Endodermal cell (in vitro differentiated cells): ENCODE measurements around the gene PDF. TPM values are rescaled to one million over a fixed set of nuclear protein-coding genes. Genes with fewer than 3 reads are reported as not detected.

ENCODE experiments used
- DNase-seq: peaks from one replicate; pipeline ENCODE4 v3.0.0-alpha.2; 2017
- H3K27ac ChIP-seq: 2 replicates; pipeline ENCODE4 v1.5.1; 2013; ENCODE audit warnings: mild to moderate bottlenecking, low read depth, low read length, moderate library complexity
- H3K27me3 ChIP-seq: 2 replicates; pipeline ENCODE4 v1.6.1; 2013; ENCODE audit warnings: mild to moderate bottlenecking, low read length, moderate library complexity; ENCODE audit not compliant: insufficient read depth, control insufficient read depth, poor library complexity, severe bottlenecking
- H3K36me3 ChIP-seq: 2 replicates; pipeline ENCODE4 v1.7.0; 2013; ENCODE audit warnings: mild to moderate bottlenecking, low read length, moderate library complexity; ENCODE audit not compliant: control insufficient read depth, insufficient read depth
- H3K4me1 ChIP-seq: one replicate; pipeline ENCODE4 v1.7.0; 2013; ENCODE audit warnings: low read length; ENCODE audit not compliant: control insufficient read depth, insufficient read depth
- H3K4me3 ChIP-seq: 2 replicates; pipeline ENCODE4 v1.5.1; 2013; ENCODE audit warnings: mild to moderate bottlenecking, low read length, moderate library complexity
- H3K9ac ChIP-seq: 2 replicates; pipeline ENCODE4 v1.6.1; 2013; ENCODE audit warnings: mild to moderate bottlenecking, low read length, moderate library complexity; ENCODE audit not compliant: poor library complexity, severe bottlenecking; ENCODE audit errors: extremely low read depth
- H3K9me3 ChIP-seq: 2 replicates; pipeline ENCODE4 v1.6.1; 2013; ENCODE audit warnings: mild to moderate bottlenecking, low read length, moderate library complexity; ENCODE audit not compliant: control insufficient read depth
- H3K27ac Mint-ChIP-seq: 2 replicates; pipeline ENCODE4 v1.8.0; 2020; ENCODE audit warnings: mixed read lengths
- H3K27me3 Mint-ChIP-seq: 2 replicates; pipeline ENCODE4 v1.8.0; 2021; ENCODE audit warnings: mild to moderate bottlenecking, mixed read lengths; ENCODE audit not compliant: insufficient read depth
- H3K36me3 Mint-ChIP-seq: 2 replicates; pipeline ENCODE4 v1.8.0; 2020; ENCODE audit warnings: low read depth, mixed read lengths
- H3K4me1 Mint-ChIP-seq: 2 replicates; pipeline ENCODE4 v1.8.0; 2020; ENCODE audit warnings: mixed read lengths
- H3K4me3 Mint-ChIP-seq: 2 replicates; pipeline ENCODE4 v1.8.0; 2020; ENCODE audit warnings: mild to moderate bottlenecking, moderate library complexity, mixed read lengths
- H3K9me3 Mint-ChIP-seq: 2 replicates; pipeline ENCODE4 v1.8.0; 2020; ENCODE audit warnings: mild to moderate bottlenecking, mixed read lengths
- WGBS, 2 experiments: methylation state at CpG; one replicate each; pipeline versions ENCODE4 v1.1.5 to v1.1.7; 2013; ENCODE audit warnings: missing lambda C conversion rate in 2 of 2, mixed read lengths in 1 of 2; ENCODE audit not compliant: insufficient coverage in 1 of 2, insufficient read length in 1 of 2; 5-methylcytosine and 5-hydroxymethylcytosine counted together
- total RNA-seq, 2 donors: library from RNA; stranded (reverse); fragmentation: NEBNext Ultra II Directional in 1 of 2; extraction: Animal tissue kit (Norgen Biotek cat#: 25700) in 1 of 2; gene quantifications; 2 replicates in 1 of 2; 3 replicates in 1 of 2; pipeline ENCODE4 v1.2.1, GENCODE V29; 2021
- TF ChIP-seq, protein P1 (sequence below): fragments of 200-600 bp; sonication (generic); conservative IDR thresholded peaks from 2 replicates; pipeline ENCODE4 v1.5.0; 2021; ENCODE audit warnings: antibody characterized with exemption, mild to moderate bottlenecking

The PDF gene
- total RNA-seq, 2 donors from 2014 or later = 12.2 to 19.8 TPM

DNA sequence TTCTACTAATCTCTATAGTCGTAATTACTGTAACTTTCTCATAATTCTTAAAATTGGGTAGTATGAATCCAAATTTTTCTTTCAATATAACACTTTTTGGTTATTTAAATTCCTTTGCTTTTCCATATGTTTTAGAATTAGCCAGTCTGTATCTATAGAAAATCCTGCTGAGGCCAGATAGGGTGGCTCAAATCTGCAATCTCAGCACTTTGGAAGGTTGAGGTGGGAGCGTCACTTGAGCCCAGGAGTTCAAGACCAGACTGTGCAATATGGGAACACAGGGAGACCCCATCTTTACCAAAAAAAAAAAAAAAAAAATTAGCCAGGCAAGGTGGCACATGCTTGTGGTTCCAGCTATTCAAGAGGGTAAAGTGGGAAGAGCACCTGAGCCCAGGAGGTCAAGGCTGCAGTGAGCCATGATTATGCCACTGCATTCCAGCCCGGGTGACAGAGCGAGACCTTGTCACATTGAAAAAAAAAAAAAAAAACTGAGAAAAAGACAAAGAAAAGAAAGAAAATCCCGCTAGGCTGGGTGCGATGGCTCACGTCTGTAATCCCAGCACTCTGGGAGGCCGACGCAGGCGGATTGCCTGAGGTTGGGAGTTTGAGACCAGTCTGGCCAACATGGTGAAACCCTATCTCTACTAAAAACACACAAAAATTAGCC, 46.1 kb upstream of the PDF start:
- no peaks in the 10 kb centered on the region for H3K9me3 Mint-ChIP-seq
- Histone ChIP-seq H3K36me3 (peaks cover 73% of the 10 kb centered on the region), H3K4me3 (no peak overlapping the region), H3K27ac (no peak overlapping the region), H3K4me1 (no peaks in the 10 kb centered on the region), H3K9me3 (no peaks in the 10 kb centered on the region), H3K27me3 (no peaks in the 10 kb centered on the region), H3K9ac (no peak overlapping the region)
- H3K4me3 Mint-ChIP-seq = no peak overlapping the region
- no peaks in the 10 kb centered on the region for H3K27me3 Mint-ChIP-seq
- H3K27ac Mint-ChIP-seq = no peak overlapping the region
- H3K4me1 Mint-ChIP-seq = peaks cover 3% of the 10 kb centered on the region
- 93 to 97% methylated on average over 3 to 9 of the region's 10 CpGs for WGBS, 2 experiments
- H3K36me3 Mint-ChIP-seq = peaks cover 69% of the 10 kb centered on the region
- DNase-seq = no peak
- TF ChIP-seq, protein P1, sequence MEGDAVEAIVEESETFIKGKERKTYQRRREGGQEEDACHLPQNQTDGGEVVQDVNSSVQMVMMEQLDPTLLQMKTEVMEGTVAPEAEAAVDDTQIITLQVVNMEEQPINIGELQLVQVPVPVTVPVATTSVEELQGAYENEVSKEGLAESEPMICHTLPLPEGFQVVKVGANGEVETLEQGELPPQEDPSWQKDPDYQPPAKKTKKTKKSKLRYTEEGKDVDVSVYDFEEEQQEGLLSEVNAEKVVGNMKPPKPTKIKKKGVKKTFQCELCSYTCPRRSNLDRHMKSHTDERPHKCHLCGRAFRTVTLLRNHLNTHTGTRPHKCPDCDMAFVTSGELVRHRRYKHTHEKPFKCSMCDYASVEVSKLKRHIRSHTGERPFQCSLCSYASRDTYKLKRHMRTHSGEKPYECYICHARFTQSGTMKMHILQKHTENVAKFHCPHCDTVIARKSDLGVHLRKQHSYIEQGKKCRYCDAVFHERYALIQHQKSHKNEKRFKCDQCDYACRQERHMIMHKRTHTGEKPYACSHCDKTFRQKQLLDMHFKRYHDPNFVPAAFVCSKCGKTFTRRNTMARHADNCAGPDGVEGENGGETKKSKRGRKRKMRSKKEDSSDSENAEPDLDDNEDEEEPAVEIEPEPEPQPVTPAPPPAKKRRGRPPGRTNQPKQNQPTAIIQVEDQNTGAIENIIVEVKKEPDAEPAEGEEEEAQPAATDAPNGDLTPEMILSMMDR = no peak

DNA sequence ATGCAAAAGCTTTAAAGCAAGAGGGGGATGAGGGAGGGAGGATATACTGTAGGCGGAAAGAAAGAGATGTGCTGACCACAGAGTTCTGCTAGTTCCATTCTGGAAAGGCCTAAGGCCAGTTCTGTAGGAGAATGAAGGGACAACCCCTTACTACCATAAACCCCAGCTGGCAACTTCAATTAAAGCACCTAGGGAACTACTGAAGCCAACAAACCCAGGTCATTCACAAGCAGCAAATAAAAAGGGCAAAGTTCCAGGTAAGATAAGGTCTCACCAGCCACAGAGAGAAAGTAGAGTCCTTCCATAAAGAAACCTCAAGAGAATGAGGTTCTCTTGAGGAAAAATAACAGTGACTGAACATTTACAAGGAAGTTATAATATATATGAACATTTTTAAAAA, 42.6 kb upstream of the PDF start:
- Histone ChIP-seq H3K4me3 (no peak overlapping the region), H3K9ac (no peak overlapping the region), H3K27me3 (no peaks in the 10 kb centered on the region), H3K9me3 (no peaks in the 10 kb centered on the region), H3K4me1 (no peaks in the 10 kb centered on the region), H3K36me3 (peaks cover 70% of the 10 kb centered on the region), H3K27ac (no peak overlapping the region)
- Mint-ChIP-seq H3K4me1 (peaks cover 3% of the 10 kb centered on the region), H3K27me3 (no peaks in the 10 kb centered on the region), H3K9me3 (peaks cover 2% of the 10 kb centered on the region), H3K36me3 (peaks cover 67% of the 10 kb centered on the region), H3K4me3 (no peak overlapping the region), H3K27ac (no peak overlapping the region)
- TF ChIP-seq, protein P1 = no peak
- 83 to 100% methylated on average over 1 of the region's 1 CpG for WGBS, 2 experiments
- no peak for DNase-seq

DNA sequence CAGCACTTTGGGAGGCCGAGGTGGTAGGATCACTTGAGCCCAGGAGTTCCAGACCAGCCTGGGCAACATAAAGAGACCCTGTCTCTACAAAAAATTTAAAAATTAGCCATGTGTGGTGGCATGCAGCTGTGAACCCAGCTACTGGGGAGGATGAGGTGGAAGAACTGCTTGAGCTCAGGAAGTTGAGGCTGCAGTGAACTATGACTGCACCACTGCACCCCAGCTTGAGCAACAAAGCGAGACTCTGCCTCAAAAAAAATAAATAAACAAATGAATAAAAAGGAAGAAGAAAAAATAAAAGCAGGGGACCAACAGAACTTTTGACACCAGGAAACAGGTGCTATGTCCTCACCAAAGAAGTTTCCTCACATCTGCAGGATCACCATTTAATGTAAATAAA, 41.2 kb upstream of the PDF start:
- TF ChIP-seq, protein P1 = no peak
- no peak overlapping the region for H3K4me3 Mint-ChIP-seq
- WGBS, 2 experiments = 86 to 95% methylated on average over 1 of the region's 2 CpGs

More for the DNA sequence above, 41.2 kb upstream of the PDF start:
- Histone ChIP-seq H3K4me3 (no peak overlapping the region), H3K9me3 (no peaks in the 10 kb centered on the region), H3K27ac (no peak overlapping the region), H3K36me3 (peaks cover 74% of the 10 kb centered on the region), H3K27me3 (no peaks in the 10 kb centered on the region), H3K4me1 (no peaks in the 10 kb centered on the region), H3K9ac (no peak overlapping the region)
- DNase-seq = no peak
- Mint-ChIP-seq H3K36me3 (peaks cover 72% of the 10 kb centered on the region), H3K9me3 (peaks cover 2% of the 10 kb centered on the region), H3K4me1 (peaks cover 3% of the 10 kb centered on the region), H3K27me3 (no peaks in the 10 kb centered on the region), H3K27ac (no peak overlapping the region)
